Measurements from ENCODE around the gene RNU6-7. TPM values are rescaled to one million over a fixed set of nuclear protein-coding genes. Genes with fewer than 3 reads are reported as not detected.

RNU6-7 gene
- total and polyA plus RNA-seq, 11 donors = not detected

GRCh38 chr14:32169191-32169590 lies 32.7 kb upstream of the RNU6-7 start:
- H3K27me3 ChIP-seq = no peaks in the 10 kb centered on the region
- H3K4me3 ChIP-seq = no peak overlapping the region
- H3K36me3 ChIP-seq = no peaks in the 10 kb centered on the region
- DNase-seq (no peak), ATAC-seq (no peak)
- intact Hi-C loops (cut with DNase I) = no loop called here
- 75 to 82% (median 80%) methylated on average over 3 of the region's 3 CpGs for WGBS, 4 donors
- no peak overlapping the region for H3K27ac ChIP-seq
- H3K4me1 ChIP-seq = peaks cover 0 to 4% (median 0%) of the 10 kb centered on the region in 12 donors
- H3K9me3 ChIP-seq = no peaks in the 10 kb centered on the region
- TF ChIP-seq POLR2A (IDR thresholded peaks at IDR 0.05) (no peak), CTCF (IDR thresholded peaks at IDR 0.05) (no peak)

- H3K27ac ChIP-seq = no peak overlapping the region
- ATAC-seq (no peak), DNase-seq (no peak)
- intact Hi-C loops (cut with DNase I) = no loop called here
- no peaks in the 10 kb centered on the region for H3K27me3 ChIP-seq
- no peaks in the 10 kb centered on the region for H3K9me3 ChIP-seq
- peaks cover 0 to 4% (median 0%) of the 10 kb centered on the region in 12 donors for H3K4me1 ChIP-seq
- no peak overlapping the region for H3K4me3 ChIP-seq
- TF ChIP-seq CTCF (IDR thresholded peaks at IDR 0.05) = no peak
- no peak for TF ChIP-seq POLR2A (IDR thresholded peaks at IDR 0.05)
- WGBS, 4 donors = 59 to 75% (median 66%) methylated on average over 5 of the region's 5 CpGs
- no peaks in the 10 kb centered on the region for H3K36me3 ChIP-seq
Measured at GRCh38 chr14:32171469-32171868, 30.4 kb upstream of the RNU6-7 start.

DNA sequence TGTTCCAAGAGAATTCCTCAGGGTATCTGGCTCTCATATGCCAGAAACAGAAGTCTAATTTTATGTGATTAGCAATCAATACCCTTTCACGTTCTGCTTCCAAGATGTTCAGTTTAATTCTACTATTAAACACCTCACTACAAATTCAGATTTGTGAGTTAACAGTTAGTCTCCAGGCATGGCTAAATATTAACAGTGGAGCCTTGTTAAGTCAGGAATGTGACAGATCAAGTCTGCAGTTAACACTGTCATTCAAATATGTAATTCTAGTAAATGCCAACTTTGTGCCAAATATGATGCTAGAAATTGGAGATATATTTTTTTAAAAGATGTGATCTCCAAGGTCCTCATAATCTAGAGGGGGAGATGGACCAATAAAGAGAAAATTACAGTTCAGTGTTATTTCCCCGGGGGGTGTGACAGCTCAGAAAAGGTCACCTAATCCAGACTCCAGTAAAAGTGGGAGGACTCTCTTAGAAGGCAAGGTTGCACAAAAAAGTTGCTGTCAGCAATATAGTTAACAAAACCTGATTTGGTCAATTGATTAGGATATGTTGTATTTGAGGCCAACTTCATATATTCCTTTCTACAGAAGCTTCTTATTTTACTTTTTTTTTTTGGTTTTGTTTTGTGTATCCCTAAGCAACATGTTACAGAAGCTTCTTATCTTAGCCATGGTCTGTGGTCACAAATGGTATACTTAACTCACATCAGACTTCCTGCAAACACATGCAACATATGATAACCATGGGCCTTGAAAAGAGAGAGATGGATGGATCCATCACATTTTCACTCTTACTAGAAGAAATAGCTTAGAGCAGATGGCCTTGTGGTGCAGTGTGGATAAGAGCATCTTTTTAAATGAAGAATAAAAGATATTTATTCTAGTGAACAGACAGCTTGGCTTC lies 18.4 kb upstream of the RNU6-7 start:
- no peak overlapping the region for H3K4me3 ChIP-seq
- H3K27ac ChIP-seq = no peak overlapping the region
- ATAC-seq = no peak
- no peaks in the 10 kb centered on the region for H3K27me3 ChIP-seq
- no peaks in the 10 kb centered on the region for H3K36me3 ChIP-seq
- intact Hi-C loops (cut with DNase I) = no loop called here
- no peak for TF ChIP-seq POLR2A (IDR thresholded peaks at IDR 0.05)
- DNase-seq = no peak
- 63 to 70% (median 66%) methylated on average over 2 of the region's 2 CpGs for WGBS, 4 donors
- H3K4me1 ChIP-seq = peaks cover 0 to 6% (median 0%) of the 10 kb centered on the region in 12 donors
- H3K9me3 ChIP-seq = peaks cover 0 to 38% (median 11%) of the 10 kb centered on the region in 12 donors

GRCh38 chr14:32185097-32185496 lies 16.7 kb upstream of the RNU6-7 start:
- WGBS, 4 donors = 90 to 100% (median 95%) methylated on average over 1 of the region's 1 CpG
- Histone ChIP-seq H3K36me3 (no peaks in the 10 kb centered on the region), H3K9me3 (peaks cover 0 to 22% (median 8%) of the 10 kb centered on the region in 12 donors), H3K4me1 (peaks cover 0 to 6% (median 0%) of the 10 kb centered on the region in 12 donors), H3K27me3 (no peaks in the 10 kb centered on the region), H3K27ac (no peak overlapping the region), H3K4me3 (no peak overlapping the region)
- no peak for ATAC-seq
- intact Hi-C loops (cut with DNase I) = no loop called here
- TF ChIP-seq CTCF (IDR thresholded peaks at IDR 0.05) (no peak), POLR2A (IDR thresholded peaks at IDR 0.05) (no peak)
- DNase-seq = no peak

All from heart left ventricle (tissue), 16 donors.